BLaER1 (cell line): ENCODE measurements around the gene RFX3.

ENCODE experiments used
- H3K27ac ChIP-seq: shearing (Covaris generic); formaldehyde crosslinking; 2 replicates; pipeline ENCODE4 v1.8.1; 2022
- H3K27me3 ChIP-seq: shearing (Covaris generic); formaldehyde crosslinking; 2 replicates; pipeline ENCODE4 v1.8.1; 2022
- H3K36me3 ChIP-seq: shearing (Covaris generic); formaldehyde crosslinking; 2 replicates; pipeline ENCODE4 v1.8.1; 2022
- H3K4me1 ChIP-seq: shearing (Covaris generic); formaldehyde crosslinking; 2 replicates; pipeline ENCODE4 v1.8.1; 2022
- H3K4me2 ChIP-seq: shearing (Covaris generic); formaldehyde crosslinking; 2 replicates; pipeline ENCODE4 v1.8.1; 2022
- H3K4me3 ChIP-seq: shearing (Covaris generic); formaldehyde crosslinking; 2 replicates; pipeline ENCODE4 v1.8.1; 2022
- H3K9ac ChIP-seq: shearing (Covaris generic); formaldehyde crosslinking; 2 replicates; pipeline ENCODE4 v1.8.1; 2022
- H3K9me3 ChIP-seq: shearing (Covaris generic); formaldehyde crosslinking; 2 replicates; pipeline ENCODE4 v1.8.1; 2022
- H4K20me1 ChIP-seq: shearing (Covaris generic); formaldehyde crosslinking; 2 replicates; pipeline ENCODE4 v1.8.1; 2022
- Cebpa-rat ChIP-seq: shearing (Covaris generic); IDR thresholded peaks from 2 replicates; pipeline ENCODE4 v1.8.1; 2022

Gene RFX3

GRCh38 chr9:3247211-3247610 is 278.6 kb downstream of the RFX3 start:
- TF ChIP-seq Cebpa-rat = no peak
- no peak overlapping the region for H3K9ac ChIP-seq
- peaks cover 21% of the 10 kb centered on the region for H3K36me3 ChIP-seq
- no peaks in the 10 kb centered on the region for H3K27me3 ChIP-seq
- no peak overlapping the region for H3K4me3 ChIP-seq
- no peak overlapping the region for H3K4me2 ChIP-seq
- no peaks in the 10 kb centered on the region for H4K20me1 ChIP-seq
- no peaks in the 10 kb centered on the region for H3K4me1 ChIP-seq
- H3K27ac ChIP-seq = no peak overlapping the region
- H3K9me3 ChIP-seq = no peaks in the 10 kb centered on the region

- H3K36me3 ChIP-seq = peaks cover 18% of the 10 kb centered on the region
- no peak overlapping the region for H3K27ac ChIP-seq
- no peaks in the 10 kb centered on the region for H3K4me1 ChIP-seq
- H3K9ac ChIP-seq = no peak overlapping the region
- H3K27me3 ChIP-seq = no peaks in the 10 kb centered on the region
- no peak for TF ChIP-seq Cebpa-rat
- no peak overlapping the region for H3K4me3 ChIP-seq
- H3K4me2 ChIP-seq = no peak overlapping the region
- no peaks in the 10 kb centered on the region for H4K20me1 ChIP-seq
- H3K9me3 ChIP-seq = no peaks in the 10 kb centered on the region
Observed at GRCh38 chr9:3246241-3246640, 279.6 kb downstream of the RFX3 start.

GRCh38 chr9:3244963-3245653 is 280.7 kb downstream of the RFX3 start:
- Histone ChIP-seq H3K4me2 (no peak overlapping the region), H3K9me3 (no peaks in the 10 kb centered on the region)

GRCh38 chr9:3243683-3244082 is 282.1 kb downstream of the RFX3 start:
- Histone ChIP-seq H4K20me1 (no peaks in the 10 kb centered on the region), H3K27ac (no peak overlapping the region), H3K4me1 (no peaks in the 10 kb centered on the region), H3K27me3 (no peaks in the 10 kb centered on the region), H3K9ac (no peak overlapping the region), H3K4me2 (no peak overlapping the region), H3K4me3 (no peak overlapping the region), H3K36me3 (peaks cover 17% of the 10 kb centered on the region), H3K9me3 (no peaks in the 10 kb centered on the region)
- TF ChIP-seq Cebpa-rat = no peak

More at GRCh38 chr9:3244963-3245653, 280.7 kb downstream of the RFX3 start:
- no peak overlapping the region for H3K4me3 ChIP-seq
- H3K27ac ChIP-seq = no peak overlapping the region
- H3K4me1 ChIP-seq = no peaks in the 10 kb centered on the region
- H3K36me3 ChIP-seq = peaks cover 17% of the 10 kb centered on the region
- no peak overlapping the region for H3K9ac ChIP-seq
- TF ChIP-seq Cebpa-rat = no peak
- no peaks in the 10 kb centered on the region for H4K20me1 ChIP-seq
- H3K27me3 ChIP-seq = no peaks in the 10 kb centered on the region

- Histone ChIP-seq H3K27me3 (no peaks in the 10 kb centered on the region), H3K4me3 (no peak overlapping the region), H3K4me2 (no peak overlapping the region), H3K4me1 (no peaks in the 10 kb centered on the region), H4K20me1 (no peaks in the 10 kb centered on the region), H3K9me3 (no peaks in the 10 kb centered on the region), H3K9ac (no peak overlapping the region), H3K27ac (no peak overlapping the region), H3K36me3 (peaks cover 6% of the 10 kb centered on the region)
- no peak for TF ChIP-seq Cebpa-rat
Observed at GRCh38 chr9:3241290-3241689, 284.5 kb downstream of the RFX3 start.

GRCh38 chr9:3240656-3241268 is 285.0 kb downstream of the RFX3 start:
- Histone ChIP-seq H3K27ac (no peak overlapping the region), H3K4me2 (no peak overlapping the region), H4K20me1 (no peaks in the 10 kb centered on the region), H3K4me1 (no peaks in the 10 kb centered on the region), H3K27me3 (no peaks in the 10 kb centered on the region), H3K9me3 (no peaks in the 10 kb centered on the region), H3K36me3 (peaks cover 3% of the 10 kb centered on the region; the same call in 1 of the 2 replicates), H3K4me3 (no peak overlapping the region), H3K9ac (no peak overlapping the region)
- TF ChIP-seq Cebpa-rat = no peak

DNA sequence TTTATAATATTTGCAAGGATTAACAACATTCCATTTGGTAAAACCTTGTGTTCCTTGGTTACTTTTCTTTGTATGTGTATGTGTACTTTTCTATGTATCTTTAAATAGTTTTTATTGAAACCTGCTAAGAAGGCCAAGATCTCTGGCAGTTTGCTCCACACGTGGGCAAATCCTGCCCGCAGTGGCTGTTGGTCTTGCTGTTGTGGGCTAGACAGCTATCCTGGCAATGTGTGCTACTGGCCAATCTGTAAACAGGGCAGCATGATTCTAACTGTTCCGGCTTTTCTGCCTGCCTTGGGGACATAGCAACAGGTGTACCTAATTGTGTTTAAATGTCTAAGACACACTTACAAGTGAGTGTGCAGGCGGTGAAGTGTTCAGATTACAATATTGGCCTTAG is 286.6 kb downstream of the RFX3 start:
- no peak for TF ChIP-seq Cebpa-rat

DNA sequence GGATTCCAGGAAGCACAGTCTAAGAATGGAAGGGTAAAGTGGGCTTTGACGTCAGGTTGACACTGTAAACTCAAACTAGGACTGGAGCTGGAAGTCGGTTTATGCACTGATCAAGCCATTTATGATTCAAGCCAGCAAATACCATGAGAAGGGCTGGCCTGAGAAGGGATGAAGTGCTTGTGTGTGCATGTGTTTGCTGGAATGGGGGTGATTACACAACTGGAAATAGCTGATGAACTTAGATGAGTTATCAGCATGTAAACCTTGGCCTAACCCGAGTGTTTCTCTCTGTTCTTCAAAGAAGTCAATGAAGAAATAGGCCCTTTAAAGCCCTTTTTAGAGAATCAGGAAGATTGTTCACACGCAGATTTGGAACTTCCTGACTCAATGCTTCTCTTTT is 287.6 kb downstream of the RFX3 start:
- H3K27me3 ChIP-seq = no peaks in the 10 kb centered on the region
- H3K27ac ChIP-seq = no peak overlapping the region
- no peaks in the 10 kb centered on the region; the same call in 1 of the 2 replicates for H3K36me3 ChIP-seq
- TF ChIP-seq Cebpa-rat = no peak
- H3K9me3 ChIP-seq = no peaks in the 10 kb centered on the region
- H3K9ac ChIP-seq = no peak overlapping the region
- H4K20me1 ChIP-seq = no peaks in the 10 kb centered on the region
- no peak overlapping the region for H3K4me3 ChIP-seq
- H3K4me1 ChIP-seq = no peaks in the 10 kb centered on the region
- no peak overlapping the region for H3K4me2 ChIP-seq

More for the DNA sequence above, 286.6 kb downstream of the RFX3 start:
- Histone ChIP-seq H4K20me1 (no peaks in the 10 kb centered on the region), H3K27ac (no peak overlapping the region), H3K9ac (no peak overlapping the region), H3K9me3 (no peaks in the 10 kb centered on the region), H3K4me3 (no peak overlapping the region), H3K4me1 (no peaks in the 10 kb centered on the region), H3K36me3 (no peaks in the 10 kb centered on the region; the same call in 1 of the 2 replicates), H3K4me2 (no peak overlapping the region), H3K27me3 (no peaks in the 10 kb centered on the region)

DNA sequence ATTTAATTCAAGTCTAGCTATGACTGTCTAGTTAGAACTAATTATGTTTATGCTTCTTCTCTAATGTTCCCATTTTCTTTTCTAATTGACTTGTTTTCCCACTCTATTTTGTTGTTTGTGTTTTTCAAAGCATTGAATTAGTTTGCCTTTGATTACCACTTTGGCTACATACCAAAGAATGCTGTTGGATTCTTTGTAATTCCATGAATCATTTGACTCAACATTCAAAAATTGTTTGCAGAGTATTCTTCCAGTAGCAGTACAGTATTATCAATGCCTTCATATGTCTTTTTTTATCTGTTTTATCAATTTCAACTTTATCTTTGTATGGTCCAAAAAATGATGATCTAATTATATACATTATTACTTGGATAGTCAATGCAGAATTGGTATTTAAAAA is 288.7 kb downstream of the RFX3 start:
- Histone ChIP-seq H4K20me1 (no peaks in the 10 kb centered on the region), H3K36me3 (no peaks in the 10 kb centered on the region; the same call in 1 of the 2 replicates), H3K4me1 (no peaks in the 10 kb centered on the region), H3K27me3 (no peaks in the 10 kb centered on the region), H3K4me2 (no peak overlapping the region), H3K9ac (no peak overlapping the region), H3K9me3 (no peaks in the 10 kb centered on the region), H3K27ac (no peak overlapping the region), H3K4me3 (no peak overlapping the region)
- no peak for TF ChIP-seq Cebpa-rat

- H3K4me2 ChIP-seq = no peak overlapping the region
- no peak for TF ChIP-seq Cebpa-rat
- H3K9ac ChIP-seq = no peak overlapping the region
- no peaks in the 10 kb centered on the region for H3K9me3 ChIP-seq
- H3K27me3 ChIP-seq = no peaks in the 10 kb centered on the region
- H4K20me1 ChIP-seq = no peaks in the 10 kb centered on the region
- no peak overlapping the region for H3K4me3 ChIP-seq
- no peaks in the 10 kb centered on the region for H3K4me1 ChIP-seq
- no peaks in the 10 kb centered on the region; the same call in 1 of the 2 replicates for H3K36me3 ChIP-seq
- H3K27ac ChIP-seq = no peak overlapping the region
Observed at GRCh38 chr9:3235497-3235896, 290.3 kb downstream of the RFX3 start.
